ENCODE results near the gene TP53I13. TPM values are rescaled to one million over a fixed set of nuclear protein-coding genes. Genes with fewer than 3 reads are reported as not detected.

TP53I13 gene
- polyA plus RNA-seq, 2 of the 4 experiments (the other 2 are of a cell fraction), result 27.5 to 57.8 TPM

GRCh38 chr17:29576214-29577000 lies 7.9 kb downstream of the TP53I13 start:
- 89% methylated on average over 26 of the region's 37 CpGs for WGBS (ENCODE audit: missing lambda C conversion rate)
- POLR2A ChIA-PET, result interaction anchor here (0.8 to 1.4 kb wide), 3 partner anchors 8 to 16 kb away, joined by 3 to 4 read pairs (median 4); partner anchors contain the start of genes ABHD15, ANKRD13B and TP53I13
- Histone ChIP-seq H3K4me2 (no peak overlapping the region), H3K27ac (no peak overlapping the region), H3K4me3 (no peak overlapping the region), H3K4me1 (peaks cover 14% of the 10 kb centered on the region), H3K9me3 (no peaks in the 10 kb centered on the region)
- no peak for DNase-seq (ENCODE audit: low read depth in 1 of 2, low spot score in 1 of 2)
- TF ChIP-seq RFX5 (IDR thresholded peaks at IDR 0.05), result no peak
- no peak for TF ChIP-seq KDM1A (IDR thresholded peaks at IDR 0.05; ENCODE audit: low read depth)
- FAIRE-seq, result no peak
- no peak for ATAC-seq
- CTCF ChIA-PET, result interaction anchor here (1.0 to 24.0 kb wide), 11 partner anchors 5 to 517 kb away, joined by 3 to 474 read pairs (median 7); partner anchors contain the start of genes ABHD15, ANKRD13B, CORO6 and MYO18A

GRCh38 chr17:29577001-29577370 lies 8.5 kb downstream of the TP53I13 start:
- no peak for FAIRE-seq
- H3K4me3 ChIP-seq, result no peak overlapping the region
- no peak overlapping the region for H3K4me2 ChIP-seq
- ChIA-PET CTCF (interaction anchor here (1.1 to 24.0 kb wide), 10 partner anchors 4 to 516 kb away, joined by 3 to 474 read pairs (median 10); partner anchors contain the start of genes ABHD15, ANKRD13B, CORO6 and TP53I13), POLR2A (interaction anchor here (0.8 kb wide), 1 partner anchor 16 kb away, joined by 3 read pairs; the partner anchor contains the start of gene ANKRD13B)
- 97% methylated on average over 9 of the region's 9 CpGs for WGBS (ENCODE audit: missing lambda C conversion rate)
- no peak overlapping the region for H3K27ac ChIP-seq
- ATAC-seq, result no peak
- no peak for DNase-seq (ENCODE audit: low read depth in 1 of 2, low spot score in 1 of 2)
- no peak for TF ChIP-seq MAFK (IDR thresholded peaks at IDR 0.05; ENCODE audit: partially characterized antibody)
- TF ChIP-seq EHMT2 (IDR thresholded peaks at IDR 0.05; ENCODE audit: low read depth), result no peak
- peaks cover 20% of the 10 kb centered on the region for H3K4me1 ChIP-seq
- no peaks in the 10 kb centered on the region for H3K9me3 ChIP-seq

- TF ChIP-seq MAZ (IDR thresholded peaks at IDR 0.05; ENCODE audit: borderline replicate concordance, low read depth, low read length), result no peak
- TF ChIP-seq CBX2 (IDR thresholded peaks at IDR 0.05; ENCODE audit: borderline replicate concordance, low read depth), result no peak
- no peak for TF ChIP-seq ZFP36 (IDR thresholded peaks at IDR 0.05; ENCODE audit: borderline replicate concordance, partially characterized antibody)
- no peak for TF ChIP-seq CHD2 (IDR thresholded peaks at IDR 0.05; ENCODE audit: low read length, partially characterized antibody)
- no peak for TF ChIP-seq TFCP2L1 (CRISPR knock-in tag; IDR thresholded peaks at IDR 0.05)
- TF ChIP-seq FOSL2 (IDR thresholded peaks at IDR 0.05), result no peak
- TF ChIP-seq FOSL2 (CRISPR knock-in tag; IDR thresholded peaks at IDR 0.05), result no peak
- no peak for TF ChIP-seq RARB (CRISPR knock-in tag; IDR thresholded peaks at IDR 0.05)
- no peak for TF ChIP-seq HMGXB4 (CRISPR knock-in tag; IDR thresholded peaks at IDR 0.05; ENCODE audit: borderline replicate concordance)
- no peak for TF ChIP-seq JUNB (IDR thresholded peaks at IDR 0.05)
- TF ChIP-seq HDAC2 (IDR thresholded peaks at IDR 0.05), result no peak
- no peak overlapping the region for H3K4me3 ChIP-seq
- FAIRE-seq (no peak), ATAC-seq (no peak), DNase-seq (ENCODE audit: low read depth in 1 of 2, low spot score in 1 of 2) (no peak)
- POLR2A ChIA-PET, result interaction anchor here (0.8 kb wide), 1 partner anchor 15 kb away, joined by 3 read pairs; the partner anchor contains the start of gene ANKRD13B
- CTCF ChIA-PET, result interaction anchor here (1.1 to 24.0 kb wide), 11 partner anchors 3 to 516 kb away, joined by 3 to 474 read pairs (median 36); partner anchors contain the start of genes ABHD15, ANKRD13B, CORO6 and TP53I13
- no peaks in the 10 kb centered on the region for H3K9me3 ChIP-seq
- H3K27ac ChIP-seq, result peak overlapping the region in 1 of 2 experiments; percentile 19; a peak in 1 of 6 replicates
- H3K4me2 ChIP-seq, result no peak overlapping the region
- H3K4me1 ChIP-seq, result peaks cover 20% of the 10 kb centered on the region
- WGBS (ENCODE audit: missing lambda C conversion rate), result 90% methylated on average over 20 of the region's 22 CpGs
Observed at GRCh38 chr17:29577385-29578211, 9.1 kb downstream of the TP53I13 start.

Data from A549 (cell line).